ENCODE data around the gene YARS1.

- no peak for TF ChIP-seq TCF7L2 (IDR thresholded peaks at IDR 0.05; ENCODE audit: low read depth, low read length)
- TF ChIP-seq CTCF (IDR thresholded peaks at IDR 0.05): no peak
Measured at GRCh38 chr1:32806910-32807523, 10.1 kb downstream of the YARS1 start.
